Effector memory CD4-positive, alpha-beta T cell (primary cell): Measurements from ENCODE around the gene HOXC6.
A peak's percentile ranks its signal among the peaks of the same experiment; 100 is the strongest.

Experiments used
- DNase-seq, 3 donors: peaks; one replicate each; pipeline ENCODE4 v3.0.0-alpha.2; 2020
- H3K27ac ChIP-seq: 2 replicates; pipeline ENCODE4 v1.7.0; 2013; ENCODE audit warnings: mild to moderate bottlenecking, low read length, moderate library complexity; ENCODE audit not compliant: insufficient read depth, poor library complexity, severe bottlenecking
- H3K27me3 ChIP-seq: replicated peaks from 2 replicates; pipeline ENCODE4 v1.7.0; 2013; ENCODE audit warnings: mild to moderate bottlenecking, low read length; ENCODE audit not compliant: insufficient read depth, control insufficient read depth, poor library complexity, severe bottlenecking
- H3K36me3 ChIP-seq: 2 replicates; pipeline ENCODE4 v1.7.0; 2013; ENCODE audit warnings: mild to moderate bottlenecking, low read length, moderate library complexity; ENCODE audit not compliant: control insufficient read depth, insufficient read depth
- H3K4me1 ChIP-seq: 2 replicates; pipeline ENCODE4 v1.7.0; 2013; ENCODE audit warnings: low read length, mild to moderate bottlenecking; ENCODE audit not compliant: control insufficient read depth, insufficient read depth, poor library complexity, severe bottlenecking
- H3K4me3 ChIP-seq: 2 replicates; pipeline ENCODE4 v1.7.0; 2013; ENCODE audit warnings: low read length, low read depth, mild to moderate bottlenecking; ENCODE audit not compliant: insufficient read depth, poor library complexity, severe bottlenecking
- H3K9me3 ChIP-seq: 2 replicates; pipeline ENCODE4 v1.7.0; 2013; ENCODE audit warnings: mild to moderate bottlenecking, low read length, moderate library complexity; ENCODE audit not compliant: control insufficient read depth

Gene HOXC6

DNA sequence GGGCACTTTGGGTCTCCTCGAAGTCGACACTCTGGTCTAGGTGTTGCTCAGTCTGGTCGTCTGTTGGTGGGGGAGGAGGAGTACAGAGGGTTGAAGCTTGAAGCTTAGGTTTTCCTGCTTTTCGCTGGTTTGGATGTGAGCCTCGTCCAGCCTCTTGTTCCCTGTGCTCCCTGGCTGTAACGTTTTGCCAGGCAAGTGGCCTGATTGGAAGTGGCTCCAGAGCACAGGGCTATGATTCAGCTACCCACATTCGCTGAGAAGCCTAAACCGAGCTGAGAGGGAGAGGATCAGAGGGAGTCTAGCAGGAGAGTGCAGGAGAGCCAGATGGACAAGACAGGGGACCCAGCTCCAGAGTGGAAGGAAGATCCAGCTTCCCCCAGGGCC, 37.2 kb upstream of the HOXC6 start:
- H3K4me1 ChIP-seq = peaks cover 31% of the 10 kb centered on the region
- no peak overlapping the region for H3K4me3 ChIP-seq
- H3K27me3 ChIP-seq = peaks cover 96% of the 10 kb centered on the region
- no peaks in the 10 kb centered on the region for H3K9me3 ChIP-seq
- H3K36me3 ChIP-seq = no peaks in the 10 kb centered on the region
- no peak overlapping the region for H3K27ac ChIP-seq
- DNase-seq = no peak

DNA sequence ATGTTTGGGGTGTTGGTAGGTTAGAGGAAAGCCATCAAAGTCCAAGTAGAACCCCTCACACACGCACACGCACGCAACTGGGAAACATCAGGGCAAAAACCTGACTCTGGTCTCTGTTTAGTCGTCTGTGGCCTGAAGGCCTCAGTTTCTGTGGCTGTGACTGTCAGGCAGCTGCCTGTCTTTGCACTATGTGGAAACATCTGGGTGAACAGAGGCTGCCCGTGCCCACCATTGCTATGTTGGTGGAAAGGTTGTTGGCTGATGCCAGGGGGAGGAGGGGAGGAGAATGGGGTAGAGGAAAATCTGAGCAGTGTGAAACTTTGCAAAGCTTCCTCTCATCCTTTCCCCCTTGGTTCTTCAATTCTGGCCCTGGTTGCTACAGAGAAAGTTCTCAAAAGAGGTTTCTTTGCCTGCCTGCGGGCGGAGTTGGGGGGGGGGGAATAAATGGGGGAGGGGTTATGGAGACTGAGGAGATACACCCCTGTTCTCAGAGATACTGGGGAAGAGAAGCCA, 35.8 kb upstream of the HOXC6 start:
- Histone ChIP-seq H3K9me3 (no peaks in the 10 kb centered on the region), H3K36me3 (no peaks in the 10 kb centered on the region), H3K27me3 (peaks cover 96% of the 10 kb centered on the region), H3K4me1 (peaks cover 37% of the 10 kb centered on the region), H3K4me3 (no peak overlapping the region), H3K27ac (no peak overlapping the region)
- DNase-seq = no peak

DNA sequence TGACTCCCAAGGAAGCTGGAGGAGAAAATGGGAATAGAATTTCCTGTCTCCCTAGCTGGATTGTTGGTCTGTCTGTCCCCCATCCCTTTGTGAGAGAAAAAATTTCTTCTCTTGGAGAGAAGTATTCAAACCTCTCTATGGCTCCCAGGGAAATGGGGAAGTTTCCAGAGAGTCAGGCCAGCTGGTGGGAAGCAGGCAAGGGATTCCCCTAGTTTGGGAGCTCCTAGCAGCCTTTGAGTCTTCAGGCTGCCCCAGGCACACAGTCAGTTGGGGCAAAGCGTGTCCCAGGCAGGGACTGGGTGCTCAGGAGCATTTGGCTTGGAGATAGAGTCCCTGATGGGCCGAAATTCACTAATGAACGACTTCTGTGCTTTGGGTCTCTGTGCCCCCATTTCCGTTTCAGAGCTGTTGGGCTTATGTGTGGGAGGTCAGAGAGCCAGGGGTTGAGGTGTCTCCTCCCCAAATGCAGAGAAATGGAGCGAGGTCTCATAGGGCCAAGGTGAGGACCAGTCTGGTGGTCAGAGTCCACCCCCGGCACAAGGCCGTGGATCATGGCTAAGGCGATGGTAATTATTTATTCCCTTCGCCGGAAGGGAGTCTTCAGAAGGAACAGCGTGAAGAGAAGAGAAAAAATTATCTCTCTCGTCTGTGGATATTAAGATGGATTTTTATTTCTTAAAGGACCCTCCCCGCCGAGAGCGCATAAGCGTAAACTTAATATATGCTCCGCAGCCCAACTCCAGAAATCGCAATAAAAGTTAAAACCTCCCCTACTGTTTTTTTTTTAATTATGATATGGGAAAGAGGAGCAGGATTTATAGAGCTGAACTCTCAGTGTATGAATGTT, 34.9 kb upstream of the HOXC6 start:
- Histone ChIP-seq H3K9me3 (no peaks in the 10 kb centered on the region), H3K27me3 (peaks cover 96% of the 10 kb centered on the region), H3K4me3 (no peak overlapping the region), H3K4me1 (peaks cover 39% of the 10 kb centered on the region), H3K36me3 (no peaks in the 10 kb centered on the region), H3K27ac (no peak overlapping the region)
- DNase-seq = no peak

DNA sequence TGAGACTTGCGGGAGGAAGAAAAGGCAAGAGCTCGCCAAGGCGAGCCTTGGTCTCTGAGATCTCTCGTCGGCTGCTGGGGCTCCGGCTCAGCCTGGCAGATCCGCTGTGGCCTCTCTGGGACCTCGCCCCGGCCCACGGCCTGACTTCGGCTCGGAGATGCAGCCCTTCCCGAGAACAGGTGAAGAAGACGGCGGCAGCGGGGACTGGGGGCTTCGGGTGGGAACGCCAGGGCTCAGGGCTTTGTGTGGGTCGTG, 34.3 kb upstream of the HOXC6 start:
- peaks cover 38% of the 10 kb centered on the region for H3K4me1 ChIP-seq
- H3K4me3 ChIP-seq = no peak overlapping the region
- no peaks in the 10 kb centered on the region for H3K36me3 ChIP-seq
- no peak overlapping the region for H3K27ac ChIP-seq
- no peak for DNase-seq
- H3K9me3 ChIP-seq = no peaks in the 10 kb centered on the region
- peaks cover 96% of the 10 kb centered on the region for H3K27me3 ChIP-seq

DNA sequence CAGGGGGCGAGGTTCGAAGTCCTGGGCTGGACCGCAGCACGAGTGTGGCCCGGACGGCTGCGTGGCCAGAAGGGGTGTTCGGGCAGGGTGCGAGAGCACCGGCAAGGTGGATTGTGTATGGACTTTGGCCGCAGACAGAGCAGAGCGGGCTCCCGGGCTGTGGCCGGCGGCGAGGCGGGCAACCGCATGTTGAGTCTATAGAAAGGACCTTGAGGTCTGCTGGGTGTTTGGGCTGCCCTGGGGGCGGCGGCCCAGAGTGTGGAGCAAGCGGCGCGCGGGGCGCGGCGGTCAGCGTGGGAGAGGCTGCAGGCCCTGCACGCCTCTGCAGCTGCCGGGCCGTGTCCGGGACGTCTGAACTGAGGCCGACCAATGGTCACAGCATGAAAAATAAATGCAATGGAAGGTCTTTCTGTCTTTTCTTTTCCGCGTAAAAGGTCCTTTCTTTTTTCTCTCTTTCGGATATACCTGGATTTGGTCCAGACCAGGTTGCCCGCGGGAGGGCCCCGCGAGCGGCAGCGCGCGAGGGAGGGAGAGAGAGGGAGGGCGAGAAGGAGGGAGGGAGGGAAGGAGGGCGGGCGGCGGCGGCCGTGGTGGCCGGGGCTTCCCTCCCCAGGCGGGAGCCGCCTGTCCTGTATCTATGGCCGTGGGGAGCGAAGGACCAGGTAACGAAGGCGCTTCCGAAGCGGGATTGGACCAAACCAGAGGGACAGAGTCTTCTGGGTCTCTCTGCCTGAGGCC, 33.8 kb upstream of the HOXC6 start:
- peaks cover 33% of the 10 kb centered on the region for H3K4me1 ChIP-seq
- H3K9me3 ChIP-seq = no peaks in the 10 kb centered on the region
- no peak overlapping the region for H3K27ac ChIP-seq
- no peaks in the 10 kb centered on the region for H3K36me3 ChIP-seq
- peaks cover 95% of the 10 kb centered on the region for H3K27me3 ChIP-seq
- peak overlapping the region; percentile 65 for H3K4me3 ChIP-seq
- no peak for DNase-seq

DNA sequence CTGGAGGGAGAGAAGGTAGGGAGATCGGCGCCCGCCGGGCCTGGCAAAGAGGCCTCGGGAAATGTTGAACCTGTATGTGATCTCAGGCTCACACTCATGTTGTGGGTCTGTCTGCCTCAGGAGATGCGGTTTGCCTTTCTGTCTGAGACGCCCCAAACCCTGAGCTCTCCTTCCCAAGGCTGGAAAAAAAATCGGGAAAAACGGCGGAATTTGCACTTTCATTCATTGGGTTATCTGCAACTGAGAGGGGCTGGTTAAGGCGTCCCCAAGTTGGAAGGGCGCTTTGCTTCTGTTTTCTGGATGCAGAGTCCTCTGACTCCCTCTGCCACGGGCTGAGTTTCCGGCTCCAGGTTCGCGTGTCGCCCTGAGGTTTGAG, 33.2 kb upstream of the HOXC6 start:
- Histone ChIP-seq H3K27me3 (peaks cover 98% of the 10 kb centered on the region), H3K4me3 (peak overlapping the region; percentile 65), H3K27ac (no peak overlapping the region), H3K9me3 (no peaks in the 10 kb centered on the region), H3K36me3 (no peaks in the 10 kb centered on the region), H3K4me1 (peaks cover 36% of the 10 kb centered on the region)
- DNase-seq = no peak

DNA sequence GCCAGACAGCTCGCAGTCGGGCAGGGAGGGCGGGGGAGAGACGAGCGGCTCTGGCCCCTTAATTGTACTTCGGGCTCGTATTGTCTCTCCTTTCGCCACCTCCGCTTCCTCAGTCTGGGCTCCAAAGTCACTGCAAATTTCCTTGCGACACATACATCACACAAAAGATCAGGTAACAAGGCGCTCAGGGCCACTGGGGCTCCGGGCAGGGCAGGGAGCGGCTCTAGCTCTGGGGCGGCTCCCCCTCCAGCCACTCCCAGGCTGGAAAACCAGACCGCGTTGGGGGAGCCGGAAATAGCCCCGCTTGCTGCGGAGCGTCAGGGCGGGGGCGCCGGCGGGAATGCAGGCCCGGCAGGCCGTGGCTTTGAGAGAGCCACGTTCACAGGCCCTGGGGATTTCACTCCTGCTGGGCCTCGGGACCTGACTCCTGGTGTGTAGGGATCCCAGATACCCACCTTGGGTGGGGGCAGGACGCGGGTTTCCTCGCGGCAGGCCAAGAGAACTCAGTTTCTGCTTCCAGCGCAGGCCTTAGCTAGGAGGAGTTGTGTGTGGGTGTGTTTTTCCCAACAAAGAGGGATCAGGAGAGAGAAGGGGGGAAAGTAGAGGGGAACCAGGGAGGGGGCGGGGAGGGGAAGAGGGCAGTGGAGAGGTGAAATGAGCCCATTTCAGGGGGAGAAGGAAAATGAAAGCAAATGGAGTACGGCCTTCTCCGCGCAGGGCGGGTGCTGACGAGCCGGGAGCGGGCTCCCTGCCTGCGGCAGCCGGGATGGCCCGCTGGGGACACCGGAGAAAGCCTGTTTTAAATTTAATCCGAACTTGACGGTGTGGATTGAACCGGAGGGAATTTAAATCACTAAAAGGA, 32.6 kb upstream of the HOXC6 start:
- no peak for DNase-seq
- Histone ChIP-seq H3K27me3 (peaks cover 98% of the 10 kb centered on the region), H3K4me1 (peaks cover 42% of the 10 kb centered on the region), H3K9me3 (no peaks in the 10 kb centered on the region), H3K4me3 (peak overlapping the region; percentile 65), H3K36me3 (no peaks in the 10 kb centered on the region), H3K27ac (no peak overlapping the region)

DNA sequence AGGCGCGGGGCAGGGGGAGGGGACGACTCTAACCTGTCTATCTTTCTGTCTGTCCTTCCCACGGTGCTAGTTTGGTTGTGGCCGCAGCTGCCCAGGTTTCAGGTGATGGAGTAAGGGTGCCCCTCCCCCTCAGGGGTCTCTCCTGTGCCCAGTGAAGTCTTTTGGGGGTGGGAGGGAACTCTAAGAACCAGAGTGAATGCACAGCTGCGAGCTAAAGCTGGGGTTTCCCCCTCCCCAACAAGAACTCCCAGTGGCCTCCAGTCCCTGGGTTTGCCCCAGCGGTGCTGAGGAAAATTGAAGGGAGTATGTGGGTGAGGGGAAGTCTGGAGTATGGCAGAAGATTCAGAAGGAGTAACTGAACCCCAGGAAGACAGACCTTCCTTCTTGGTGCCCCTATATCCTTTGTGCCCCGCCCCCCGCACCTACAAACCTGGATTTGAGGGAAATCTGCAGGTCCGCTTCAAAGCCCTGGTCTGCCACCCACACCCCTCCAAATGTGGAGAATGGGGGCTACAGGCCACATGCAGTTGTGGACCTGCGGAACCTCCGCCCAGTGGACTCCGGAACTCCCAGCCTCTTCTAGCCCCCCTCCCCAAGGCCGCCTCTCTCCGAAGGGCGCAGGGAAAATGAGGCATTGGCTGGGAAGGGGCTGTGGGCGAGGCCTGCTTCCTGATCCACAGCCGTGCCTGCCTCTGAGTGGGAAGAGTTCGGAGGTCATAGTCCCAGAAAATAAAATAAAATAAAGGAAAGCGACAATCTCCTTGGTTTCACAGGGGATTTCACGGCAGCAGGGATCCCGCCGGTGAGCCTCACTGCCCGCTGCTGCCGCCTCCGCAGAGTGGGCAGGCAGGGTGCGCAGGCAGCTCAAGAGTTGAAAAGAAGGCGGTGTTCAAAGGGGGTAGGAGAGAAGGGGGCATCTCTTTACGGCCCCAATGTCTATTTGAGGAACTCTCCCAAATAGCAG, 31.7 kb upstream of the HOXC6 start:
- H3K9me3 ChIP-seq = no peaks in the 10 kb centered on the region
- peak overlapping the region; percentile 65 for H3K4me3 ChIP-seq
- H3K4me1 ChIP-seq = peaks cover 44% of the 10 kb centered on the region
- no peak for DNase-seq
- peaks cover 98% of the 10 kb centered on the region for H3K27me3 ChIP-seq
- no peaks in the 10 kb centered on the region for H3K36me3 ChIP-seq
- no peak overlapping the region for H3K27ac ChIP-seq
